NCI-H524 treated with DMSO at 0.1 percent for 48 hours (cell line): ENCODE data around the gene SELL.
A peak's percentile ranks its signal among the peaks of the same experiment; 100 is the strongest.
"Not testable (repeated sequence)": the region's sequence is repeated elsewhere in the genome, so short reads cannot be mapped to it uniquely, and the experiment has no call there.

ENCODE experiments used
- DNase-seq: peaks from one replicate; lab custom pipeline; 2025; lab: John Stamatoyannopoulos, UW

The SELL gene

GRCh38 chr1:169711469-169712308 lies at the start of gene SELL:
Gene SELL (minus strand): TSS chr1:169711620. CDS start chr1:169711498, 122 bp downstream.
- peak; percentile 8 for DNase-seq

- no peak for DNase-seq
Observed at GRCh38 chr1:169759038-169759437, 47.6 kb upstream of the SELL start.

GRCh38 chr1:169753549-169753948 lies 42.1 kb upstream of the SELL start:
- DNase-seq, result no peak

GRCh38 chr1:169750041-169750440 lies 38.6 kb upstream of the SELL start:
- DNase-seq, result no peak

- DNase-seq, result no peak
Observed at GRCh38 chr1:169746550-169746949, 35.1 kb upstream of the SELL start.

GRCh38 chr1:169745015-169745861 lies 33.8 kb upstream of the SELL start:
- no peak for DNase-seq

GRCh38 chr1:169741666-169742394 lies 30.4 kb upstream of the SELL start:
- no peak for DNase-seq

GRCh38 chr1:169739980-169740379 lies 28.6 kb upstream of the SELL start:
- no peak for DNase-seq

- no peak for DNase-seq
Observed at GRCh38 chr1:169733924-169734323, 22.5 kb upstream of the SELL start, which contains the start of gene SELE. Gene SELE (minus strand): TSS chr1:169734079. CDS start chr1:169733612, 467 bp downstream.

GRCh38 chr1:169731446-169731845 lies 20.0 kb upstream of the SELL start:
- no peak for DNase-seq

- DNase-seq, result no peak
Observed at GRCh38 chr1:169729991-169730390, 18.6 kb upstream of the SELL start.

GRCh38 chr1:169727307-169727706 lies 15.9 kb upstream of the SELL start:
- no peak for DNase-seq

- DNase-seq, result no peak
Observed at GRCh38 chr1:169726851-169727250, 15.4 kb upstream of the SELL start.

GRCh38 chr1:169725930-169726329 lies 14.5 kb upstream of the SELL start:
- DNase-seq, result no peak

GRCh38 chr1:169724168-169724567 lies 12.7 kb upstream of the SELL start:
- no peak for DNase-seq

- DNase-seq, result no peak
Observed at GRCh38 chr1:169723763-169724162, 12.3 kb upstream of the SELL start.

- DNase-seq, result no peak
Observed at GRCh38 chr1:169722779-169723178, 11.4 kb upstream of the SELL start.

- DNase-seq, result not testable (repeated sequence)
Observed at GRCh38 chr1:169715100-169715499, 3.7 kb upstream of the SELL start.

GRCh38 chr1:169713090-169713489 lies 1.7 kb upstream of the SELL start:
- DNase-seq, result not testable (repeated sequence)

- no peak for DNase-seq
Observed at GRCh38 chr1:169712309-169712631, 850 bp upstream of the SELL start.

GRCh38 chr1:169708647-169709046 lies 2.8 kb downstream of the SELL start:
- no peak for DNase-seq

- DNase-seq, result no peak
Observed at GRCh38 chr1:169707912-169708604, 3.4 kb downstream of the SELL start.
